Measurements from ENCODE around the gene DISC1.

DNA sequence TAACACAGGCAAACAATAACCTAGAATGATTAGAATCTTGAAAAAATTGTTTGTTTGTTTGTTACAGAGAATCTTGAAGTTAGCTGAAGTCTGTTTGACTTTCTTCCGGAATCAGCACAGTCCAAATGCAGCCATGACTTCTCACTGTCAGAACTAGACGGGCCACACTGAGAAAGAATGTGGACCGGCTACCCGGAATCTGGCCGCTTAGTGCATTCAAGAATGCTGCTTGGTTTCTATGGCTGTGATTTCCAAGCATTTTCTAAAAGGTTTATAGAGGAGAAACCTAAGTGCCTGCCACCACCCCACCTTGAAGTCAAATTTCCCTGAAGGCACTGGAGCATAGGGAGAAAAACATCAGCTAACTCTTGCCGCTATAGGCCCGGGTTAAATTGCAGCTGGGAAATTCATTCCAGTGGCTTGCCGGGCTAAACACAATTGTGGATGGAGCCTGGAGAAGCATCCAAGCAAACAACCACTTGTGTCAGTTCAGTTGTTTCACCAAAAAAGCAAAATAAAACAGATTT is 231.1 kb downstream of the DISC1 start:
- TF ChIP-seq POLR2AphosphoS5 (IDR thresholded peaks at IDR 0.05; ENCODE audit: insufficient read depth in 1 of 2, low read depth in 1 of 2): no peak
- TF ChIP-seq, protein P1, sequence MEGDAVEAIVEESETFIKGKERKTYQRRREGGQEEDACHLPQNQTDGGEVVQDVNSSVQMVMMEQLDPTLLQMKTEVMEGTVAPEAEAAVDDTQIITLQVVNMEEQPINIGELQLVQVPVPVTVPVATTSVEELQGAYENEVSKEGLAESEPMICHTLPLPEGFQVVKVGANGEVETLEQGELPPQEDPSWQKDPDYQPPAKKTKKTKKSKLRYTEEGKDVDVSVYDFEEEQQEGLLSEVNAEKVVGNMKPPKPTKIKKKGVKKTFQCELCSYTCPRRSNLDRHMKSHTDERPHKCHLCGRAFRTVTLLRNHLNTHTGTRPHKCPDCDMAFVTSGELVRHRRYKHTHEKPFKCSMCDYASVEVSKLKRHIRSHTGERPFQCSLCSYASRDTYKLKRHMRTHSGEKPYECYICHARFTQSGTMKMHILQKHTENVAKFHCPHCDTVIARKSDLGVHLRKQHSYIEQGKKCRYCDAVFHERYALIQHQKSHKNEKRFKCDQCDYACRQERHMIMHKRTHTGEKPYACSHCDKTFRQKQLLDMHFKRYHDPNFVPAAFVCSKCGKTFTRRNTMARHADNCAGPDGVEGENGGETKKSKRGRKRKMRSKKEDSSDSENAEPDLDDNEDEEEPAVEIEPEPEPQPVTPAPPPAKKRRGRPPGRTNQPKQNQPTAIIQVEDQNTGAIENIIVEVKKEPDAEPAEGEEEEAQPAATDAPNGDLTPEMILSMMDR (IDR thresholded peaks at IDR 0.05): no peak

Measured in vagina (tissue), 2 donors.